H1 (cell line): ENCODE data around the gene JAG1. TPM values are rescaled to one million over a fixed set of nuclear protein-coding genes. Genes with fewer than 3 reads are reported as not detected.

Experiments
- CTBP2 ChIP-seq: IDR thresholded peaks from 2 replicates; pipeline ENCODE4 v1.7.0; 2011; ENCODE audit warnings: borderline replicate concordance, mild to moderate bottlenecking, moderate library complexity, mixed read lengths, low read length; ENCODE audit not compliant: insufficient read depth, insufficient read length
- PHF8 ChIP-seq: fragments of 200-600 bp; sonication (generic); conservative IDR thresholded peaks from 2 replicates; pipeline ENCODE4 v1.7.1; 2012; ENCODE audit warnings: low read depth, mild to moderate bottlenecking, inconsistent platforms, low read length, moderate library complexity
- RFX5 ChIP-seq: IDR thresholded peaks from 2 replicates; pipeline ENCODE4 v1.6.1; 2011; ENCODE audit warnings: low read depth, low read length, improper control_type of control experiment, borderline replicate concordance
- polyA plus RNA-seq, 7 experiments: library from polyadenylated mRNA; depleted of rRNA in 3 of 7; stranded (reverse) in 5 of 7; unstranded in 2 of 7; fragments of >200 nt in 5 of 7; fragments of 200-250 nt in 2 of 7; gene quantifications; 1 replicate in 5 of 7; 2 replicates in 1 of 7; 4 replicates in 1 of 7; pipeline versions ENCODE4 v1.2.1 to v1.2.3, GENCODE V29; 2011 to 2013; ENCODE audit warnings: missing spikeins in 2 of 7, mixed read lengths in 2 of 7
- total RNA-seq: library from RNA; stranded (reverse); fragmentation: NEBNext Ultra II Directional; extraction: Animal tissue kit (Norgen Biotek cat#: 25700); gene quantifications from 2 replicates; pipeline ENCODE4 v1.2.1, GENCODE V29; 2021

Gene JAG1
- total and polyA plus RNA-seq, 2 of the 8 experiments (the other 6 are each of a cell fraction or from before 2014, with no cell fraction given): 13.5 to 27.3 TPM

DNA sequence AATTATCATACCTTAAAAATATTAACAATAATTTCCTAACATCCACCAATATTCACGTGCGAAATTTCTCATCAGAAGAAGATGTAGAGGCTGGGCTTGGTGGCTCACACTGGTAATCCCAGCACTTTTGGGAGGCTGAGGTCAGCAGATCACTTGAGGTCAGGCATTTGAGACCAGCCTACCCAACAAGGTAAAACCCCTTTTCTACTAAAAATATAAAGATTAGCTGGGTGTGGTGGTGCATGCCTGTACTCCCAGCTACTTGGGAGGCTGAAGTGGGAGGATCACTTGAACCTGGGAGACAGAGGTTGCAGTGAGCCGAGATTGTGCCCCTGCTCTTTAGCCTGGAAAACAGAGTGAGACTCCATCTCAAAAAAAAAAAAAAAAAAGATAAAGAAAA lies 36.1 kb upstream of the JAG1 start (continued):
- TF ChIP-seq PHF8 (no peak), RFX5 (no peak), CTBP2 (no peak)
